Motor neuron (in vitro differentiated cells): ENCODE measurements around the gene CLPTM1L. TPM values are rescaled to one million over a fixed set of nuclear protein-coding genes. Genes with fewer than 3 reads are reported as not detected.
"Not testable (repeated sequence)": the region's sequence is repeated elsewhere in the genome, so short reads cannot be mapped to it uniquely, and the experiment has no call there.

ENCODE experiments used
- ATAC-seq, 8 experiments: fragments of 200-7000 bp; cut with Tn5 transposase; replicated peaks in 6 of 8; 2 replicates each; pipeline ENCODE4 v1.8.0; 2021; ENCODE audit warnings: mild to moderate bottlenecking in 8 of 8, moderate library complexity in 8 of 8
- H3K27ac ChIP-seq, 2 donors: fragments of 250-450 bp; sonication (Bioruptor Pico); 2 replicates each; pipeline ENCODE4 v1.9.0; 2021; ENCODE audit warnings: antibody characterized with exemption in 2 of 2, mild to moderate bottlenecking in 2 of 2, moderate library complexity in 1 of 2
- H3K4me1 ChIP-seq, 2 donors: fragments of 250-450 bp; sonication (Bioruptor Pico); replicated peaks in 1 of 2; 2 replicates each; pipeline ENCODE4 v1.6.1; 2021; ENCODE audit warnings: antibody characterized with exemption in 2 of 2, mild to moderate bottlenecking in 2 of 2, moderate library complexity in 1 of 2
- H3K4me3 ChIP-seq, 5 donors: fragments of 250-450 bp; sonication (Bioruptor Pico); 2 replicates each; pipeline ENCODE4 v1.9.0; 2021; ENCODE audit warnings: antibody characterized with exemption in 5 of 5, mild to moderate bottlenecking in 5 of 5, moderate library complexity in 4 of 5
- WGBS, 10 experiments: fragments of 450-650 bp; shearing (Covaris generic); methylation state at CpG; one replicate each; pipeline ENCODE4 v1.0.0; 2022; 5-methylcytosine and 5-hydroxymethylcytosine counted together
- in situ Hi-C, 9 experiments: fragments of 400-800 bp; cut with MboI; loops; one replicate each; pipeline ENCODE4 v1.15.0; 2021; ENCODE audit warnings: low sequenced_read_pairs in 9 of 9, low pct_unique_long_range_greater_than_20kb in 2 of 9; ENCODE audit not compliant: unreplicated experiment in 9 of 9
- total RNA-seq, 8 experiments: library from RNA; unstranded; fragments of 300-600 nt; gene quantifications; 2 replicates each; pipeline versions ENCODE4 v1.2.3 to v1.2.4, GENCODE V29; 2022

CLPTM1L gene
- total RNA-seq, 8 experiments from 2014 or later: 42.4 to 132 (median 77.7) TPM

DNA sequence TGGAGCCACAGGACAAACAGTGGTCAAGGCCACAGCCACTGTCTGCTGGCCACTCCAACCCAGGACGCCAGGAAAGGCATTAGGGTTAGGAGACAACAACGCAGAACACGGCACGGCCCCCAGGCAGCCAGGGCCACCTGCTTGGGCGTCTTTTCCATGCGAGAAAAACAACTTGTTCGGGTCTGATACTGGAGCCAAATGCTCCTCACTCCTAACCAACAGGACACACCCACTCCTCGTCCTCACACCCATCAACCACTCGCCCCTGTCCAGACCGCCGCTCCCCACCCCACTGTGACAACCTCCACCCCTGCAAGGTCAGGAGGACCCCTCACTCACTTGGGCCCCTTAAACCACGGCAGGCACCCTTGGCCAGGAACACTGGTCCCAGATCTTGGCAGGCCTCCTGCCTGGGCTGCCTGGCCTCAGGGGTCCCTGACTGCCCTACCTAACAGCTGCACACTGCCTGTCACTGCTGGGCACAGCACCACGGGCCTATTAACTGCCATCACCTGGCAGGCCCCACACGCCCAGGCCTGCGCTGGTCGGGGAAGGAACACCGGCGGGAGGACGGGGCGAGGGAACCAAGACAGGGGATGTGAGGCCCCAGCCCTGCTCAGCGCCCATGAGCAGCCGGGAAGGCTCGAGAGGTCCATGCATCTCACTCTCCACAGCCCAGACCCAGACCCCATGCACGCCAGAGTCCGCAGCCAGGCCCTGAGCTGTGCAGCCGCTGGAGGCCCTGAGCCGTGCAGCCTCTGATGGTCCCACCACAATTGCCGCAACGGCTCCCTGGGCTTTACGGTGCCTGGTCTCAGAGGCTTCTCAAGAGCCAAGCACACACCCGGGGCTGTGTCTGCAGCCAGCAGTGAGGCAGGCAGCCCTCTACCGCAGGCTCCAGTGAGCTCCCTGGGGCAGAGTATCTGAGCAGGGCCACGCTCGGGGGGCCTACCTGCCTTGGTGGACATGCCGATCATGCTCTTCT is 13.8 kb downstream of the CLPTM1L start:
- Histone ChIP-seq H3K4me1 (no peaks in the 10 kb centered on the region), H3K4me3 (no peak overlapping the region), H3K27ac (no peak overlapping the region)
- no peak for ATAC-seq
- in situ Hi-C loops: no loop called here
- WGBS, 10 experiments: 91 to 97% (median 93%) methylated on average over 2 to 10 of the region's 35 CpGs; no CpG with 5 or more reads in 6 of the 10 experiments

DNA sequence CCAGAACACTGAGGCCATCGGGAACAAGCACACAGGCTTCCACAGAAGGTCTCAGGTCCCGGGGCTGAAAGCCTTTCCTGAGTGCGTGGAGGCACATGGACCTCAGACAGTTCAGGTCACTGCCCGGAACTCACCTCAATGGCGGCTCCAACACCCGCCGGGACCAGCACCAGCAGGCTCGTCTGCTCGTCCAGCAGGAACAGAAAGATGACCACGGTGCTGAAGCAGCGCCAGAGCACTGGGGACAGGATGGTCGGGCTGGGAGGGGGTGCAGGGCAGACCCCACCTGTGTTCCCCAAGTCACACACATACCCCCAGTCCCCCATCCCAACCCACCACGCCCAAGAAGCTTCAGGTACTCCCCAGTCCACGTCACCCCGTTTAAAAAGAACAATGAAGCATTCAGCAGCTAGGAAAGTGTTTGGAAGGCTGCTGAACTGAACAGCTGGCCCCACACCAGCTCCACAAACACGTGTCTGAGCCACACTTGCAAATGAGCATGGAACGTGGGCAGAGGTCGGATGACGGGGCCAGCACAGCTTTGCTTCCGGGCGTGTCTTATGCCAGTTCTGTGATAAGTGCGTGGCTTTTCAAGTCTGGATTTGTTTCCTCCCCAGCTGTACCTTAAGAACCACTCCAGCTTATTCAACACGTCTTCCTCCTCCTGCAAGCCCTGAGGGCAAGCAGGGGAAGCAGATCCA is 14.6 kb downstream of the CLPTM1L start:
- ATAC-seq: peak in 3 of 8 experiments; percentile 56 to 90 (median 86)
- 53 to 89% (median 80%) methylated on average over 3 to 7 of the region's 23 CpGs; no CpG with 5 or more reads in 6 of the 10 experiments for WGBS, 10 experiments
- Histone ChIP-seq H3K4me3 (no peak overlapping the region), H3K4me1 (no peaks in the 10 kb centered on the region), H3K27ac (no peak overlapping the region)
- in situ Hi-C loops: no loop called here

DNA sequence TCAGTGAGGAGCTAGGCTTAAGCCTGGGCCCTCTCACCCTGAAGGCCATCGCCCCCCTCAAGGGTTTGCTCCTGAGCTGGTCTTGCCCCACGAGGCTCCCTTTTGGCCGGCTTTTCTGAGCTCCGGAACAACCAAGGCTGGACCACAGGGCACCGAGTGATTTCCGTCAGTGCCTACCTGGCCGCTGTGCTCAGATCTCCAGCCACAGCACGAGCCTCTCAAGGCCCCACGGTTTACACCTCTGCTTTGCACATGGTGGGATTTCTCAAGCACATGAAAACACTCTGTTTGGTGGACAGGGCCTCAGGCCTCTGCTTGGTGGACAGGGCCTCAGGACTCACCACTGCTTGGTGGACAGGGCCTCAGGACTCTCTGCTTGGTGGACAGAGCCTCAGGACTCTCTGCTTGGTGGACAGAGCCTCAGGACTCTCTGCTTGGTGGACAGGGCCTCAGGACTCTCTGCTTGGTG is 15.8 kb downstream of the CLPTM1L start:
- no peak for ATAC-seq
- H3K27ac ChIP-seq: no peak overlapping the region

GRCh38 chr5:1328237-1329110 is 16.4 kb downstream of the CLPTM1L start:
- H3K4me3 ChIP-seq, H3K4me1 ChIP-seq, ATAC-seq, H3K27ac ChIP-seq, in situ Hi-C loops: not testable (repeated sequence)
- WGBS, 10 experiments: 0 to 100% (median 83%) methylated on average over 1 to 4 of the region's 7 CpGs; no CpG with 5 or more reads in 2 of the 10 experiments

More for the DNA sequence above, 15.8 kb downstream of the CLPTM1L start:
- Histone ChIP-seq H3K4me1 (no peaks in the 10 kb centered on the region), H3K4me3 (no peak overlapping the region)
- WGBS, 10 experiments: 80% methylated on average over 1 of the region's 9 CpGs; no CpG with 5 or more reads in 9 of the 10 experiments
- in situ Hi-C loops: no loop called here

DNA sequence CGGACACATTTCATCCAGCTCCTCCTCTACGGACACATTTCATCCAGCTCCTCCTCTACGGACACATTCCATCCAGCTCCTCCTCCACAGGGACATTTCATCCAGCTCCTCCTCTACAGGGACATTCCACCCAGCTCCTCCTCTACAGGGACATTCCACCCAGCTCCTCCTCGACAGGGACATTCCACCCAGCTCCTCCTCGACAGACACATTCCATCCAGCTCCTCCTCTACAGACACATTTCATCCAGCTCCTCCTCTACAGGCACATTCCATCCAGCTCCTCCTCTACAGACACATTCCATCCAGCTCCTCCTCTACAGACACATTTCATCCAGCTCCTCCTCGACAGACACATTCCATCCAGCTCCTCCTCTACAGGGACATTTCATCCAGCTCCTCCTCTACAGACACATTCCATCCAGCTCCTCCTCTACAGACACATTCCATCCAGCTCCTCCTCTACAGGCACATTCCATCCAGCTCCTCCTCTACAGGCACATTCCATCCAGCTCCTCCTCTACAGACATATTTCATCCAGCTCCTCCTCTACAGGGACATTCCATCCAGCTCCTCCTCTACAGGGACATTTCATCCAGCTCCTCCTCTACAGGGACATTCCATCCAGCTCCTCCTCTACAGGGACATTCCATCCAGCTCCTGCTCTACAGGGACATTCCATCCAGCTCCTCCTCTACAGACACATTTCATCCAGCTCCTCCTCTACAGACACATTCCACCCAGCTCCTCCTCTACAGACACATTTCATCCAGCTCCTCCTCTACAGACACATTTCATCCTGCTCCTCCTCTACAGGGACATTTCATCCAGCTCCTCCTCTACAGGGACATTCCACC is 17.8 kb downstream of the CLPTM1L start:
- H3K27ac ChIP-seq, in situ Hi-C loops, ATAC-seq, H3K4me3 ChIP-seq, H3K4me1 ChIP-seq: not testable (repeated sequence)
- 0 to 96% (median 76%) methylated on average over 1 to 4 of the region's 6 CpGs; no CpG with 5 or more reads in 3 of the 10 experiments for WGBS, 10 experiments

DNA sequence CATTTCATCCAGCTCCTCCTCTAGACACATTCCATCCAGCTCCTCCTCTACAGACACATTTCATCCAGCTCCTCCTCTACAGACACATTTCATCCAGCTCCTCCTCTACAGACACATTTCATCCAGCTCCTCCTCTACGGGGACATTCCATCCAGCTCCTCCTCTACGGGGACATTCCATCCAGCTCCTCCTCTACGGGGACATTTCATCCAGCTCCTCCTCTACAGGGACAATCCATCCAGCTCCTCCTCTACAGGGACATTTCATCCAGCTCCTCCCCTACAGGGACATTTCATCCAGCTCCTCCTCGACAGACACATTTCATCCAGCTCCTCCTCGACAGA is 18.4 kb downstream of the CLPTM1L start:
- H3K4me1 ChIP-seq, ATAC-seq, H3K27ac ChIP-seq, in situ Hi-C loops, H3K4me3 ChIP-seq: not testable (repeated sequence)
- WGBS, 10 experiments: 0 to 85% (median 46%) methylated on average over 1 to 5 of the region's 5 CpGs; no CpG with 5 or more reads in 2 of the 10 experiments

DNA sequence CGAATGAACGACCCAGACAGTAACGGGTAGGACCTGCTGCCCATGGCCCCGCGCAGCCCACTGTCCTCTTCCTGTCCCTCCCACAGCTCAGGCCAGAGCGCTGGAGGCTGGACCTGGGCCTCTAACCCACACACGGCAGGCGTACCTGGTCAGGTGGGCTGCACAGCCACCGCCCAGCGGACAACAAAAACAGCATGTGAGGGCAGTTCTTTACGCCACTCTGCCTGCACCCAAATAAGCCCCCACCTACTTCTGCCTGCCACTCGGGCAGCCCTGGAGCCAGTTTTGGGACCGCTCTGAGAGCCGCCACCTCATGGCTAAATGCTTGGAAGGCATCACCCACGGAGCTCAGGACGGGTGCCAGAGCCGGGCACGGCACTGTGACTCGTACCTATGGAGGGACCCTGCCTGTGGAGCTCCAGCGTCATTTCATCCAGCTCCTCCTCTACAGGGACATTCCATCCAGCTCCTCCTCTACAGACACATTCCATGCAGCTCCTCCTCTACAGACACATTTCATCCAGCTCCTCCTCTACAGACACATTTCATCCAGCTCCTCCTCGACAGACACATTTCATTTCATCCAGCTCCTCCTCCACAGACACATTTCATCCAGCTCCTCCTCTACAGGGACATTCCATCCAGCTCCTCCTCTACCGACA is 18.9 kb downstream of the CLPTM1L start:
- in situ Hi-C loops: no loop called here
- WGBS, 10 experiments: 24 to 97% (median 67%) methylated on average over 2 to 16 of the region's 22 CpGs; no CpG with 5 or more reads in 2 of the 10 experiments
- Histone ChIP-seq H3K4me1 (no peaks in the 10 kb centered on the region), H3K4me3 (no peak overlapping the region), H3K27ac (no peak overlapping the region)
- ATAC-seq: peak in 1 of 8 experiments; percentile 31

DNA sequence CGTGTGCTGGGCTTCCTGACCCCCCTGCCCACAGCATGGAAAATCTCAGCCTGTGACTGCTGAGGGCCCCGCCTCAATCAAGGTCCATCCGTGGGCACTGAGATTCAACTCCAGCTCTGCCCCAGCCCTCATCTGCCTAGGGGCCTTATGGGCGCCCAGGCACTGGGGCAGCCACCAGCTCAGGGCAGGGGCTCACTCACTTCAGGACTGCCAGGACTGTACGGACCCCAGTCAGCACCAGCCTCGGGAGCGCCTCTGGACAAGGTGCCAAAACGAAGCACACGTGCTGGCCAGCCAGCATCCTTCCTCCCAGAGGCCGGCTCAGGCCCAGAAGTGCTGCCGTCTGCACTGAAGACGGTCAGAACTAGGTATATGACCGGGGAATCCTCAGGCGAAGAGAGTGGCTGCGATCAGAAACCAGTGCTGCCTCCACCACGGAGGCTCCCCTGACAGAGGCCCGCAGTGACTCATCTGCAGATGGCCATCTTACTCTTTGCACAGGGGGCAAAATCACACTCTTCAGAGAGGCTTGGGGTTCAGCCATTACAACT is 19.6 kb downstream of the CLPTM1L start:
- no peaks in the 10 kb centered on the region for H3K4me1 ChIP-seq
- no peak overlapping the region for H3K4me3 ChIP-seq
- no peak overlapping the region for H3K27ac ChIP-seq
- in situ Hi-C loops: no loop called here
- ATAC-seq: peak in 1 of 8 experiments; percentile 10
- WGBS, 10 experiments: 80 to 100% (median 93%) methylated on average over 1 to 6 of the region's 17 CpGs; no CpG with 5 or more reads in 4 of the 10 experiments

GRCh38 chr5:1324719-1325190 is 20.1 kb downstream of the CLPTM1L start:
- Histone ChIP-seq H3K27ac (no peak overlapping the region), H3K4me3 (no peak overlapping the region), H3K4me1 (no peaks in the 10 kb centered on the region)
- 80 to 100% (median 100%) methylated on average over 1 to 7 of the region's 17 CpGs; no CpG with 5 or more reads in 3 of the 10 experiments for WGBS, 10 experiments
- ATAC-seq: no peak
- in situ Hi-C loops: no loop called here

- in situ Hi-C loops: no loop called here
- H3K4me3 ChIP-seq: no peak overlapping the region
- no peak for ATAC-seq
- H3K4me1 ChIP-seq: no peaks in the 10 kb centered on the region
- no peak overlapping the region for H3K27ac ChIP-seq
- 92 to 100% (median 98%) methylated on average over 2 to 12 of the region's 15 CpGs; no CpG with 5 or more reads in 2 of the 10 experiments for WGBS, 10 experiments
Observed at GRCh38 chr5:1324301-1324700, 20.6 kb downstream of the CLPTM1L start.

- WGBS, 10 experiments: 80 to 93% (median 83%) methylated on average over 1 to 5 of the region's 13 CpGs; no CpG with 5 or more reads in 7 of the 10 experiments
- ATAC-seq: no peak
- in situ Hi-C loops: no loop called here
- Histone ChIP-seq H3K4me1 (no peaks in the 10 kb centered on the region), H3K4me3 (no peak overlapping the region), H3K27ac (no peak overlapping the region)
Observed at GRCh38 chr5:1323803-1324173, 21.1 kb downstream of the CLPTM1L start.
